Neural cell (in vitro differentiated cells): ENCODE data around the gene UNKL. TPM values are rescaled to one million over a fixed set of nuclear protein-coding genes. Genes with fewer than 3 reads are reported as not detected.

Experiments used
- H2AFZ ChIP-seq: fragments of 200-600, 300-800 bp; sonication (generic), shearing (Covaris generic); 2 replicates; pipeline ENCODE4 v1.6.0; 2014; ENCODE audit warnings: low read depth, mild to moderate bottlenecking, antibody characterized with exemption, low read length, moderate library complexity
- H3F3A ChIP-seq: fragments of 200-600 bp; shearing (Covaris generic); 2 replicates; pipeline ENCODE4 v1.6.1; 2016; ENCODE audit warnings: mild to moderate bottlenecking, moderate library complexity, mixed read lengths, antibody characterized with exemption, low read length; ENCODE audit not compliant: insufficient read depth, poor library complexity, severe bottlenecking
- H3K27ac ChIP-seq: fragments of 200-600, 300-800 bp; sonication (generic), shearing (Covaris generic); 2 replicates; pipeline ENCODE4 v1.5.1; 2014; ENCODE audit warnings: mild to moderate bottlenecking, low read length, moderate library complexity
- H3K27me3 ChIP-seq: fragments of 300-800, 200-600 bp; sonication (generic), shearing (Covaris generic); 2 replicates; pipeline ENCODE4 v1.6.0; 2014; ENCODE audit warnings: mild to moderate bottlenecking, low read depth, low read length, moderate library complexity; ENCODE audit not compliant: insufficient read depth
- H3K36me3 ChIP-seq: fragments of 300-800, 200-600 bp; sonication (generic), shearing (Covaris generic); 2 replicates; pipeline ENCODE4 v1.5.1; 2014; ENCODE audit warnings: mild to moderate bottlenecking, antibody characterized with exemption, low read length, moderate library complexity; ENCODE audit not compliant: insufficient read depth
- H3K4me2 ChIP-seq: fragments of 300-800, 200-600 bp; sonication (generic), shearing (Covaris generic); 2 replicates; pipeline ENCODE4 v1.6.0; 2014; ENCODE audit warnings: mild to moderate bottlenecking, low read length
- H3K4me3 ChIP-seq: fragments of 300-800, 200-600 bp; sonication (generic), shearing (Covaris generic); 2 replicates; pipeline ENCODE4 v1.5.1; 2014; ENCODE audit warnings: mild to moderate bottlenecking, low read length, moderate library complexity
- H3K79me2 ChIP-seq: fragments of 200-600 bp; shearing (Covaris generic); replicated peaks from 2 replicates; pipeline ENCODE4 v1.6.0; 2014; ENCODE audit warnings: mild to moderate bottlenecking, low read length, moderate library complexity; ENCODE audit not compliant: insufficient read depth
- H3K9ac ChIP-seq: fragments of 300-800, 200-600 bp; sonication (generic), shearing (Covaris generic); 2 replicates; pipeline ENCODE4 v1.6.1; 2016; ENCODE audit warnings: mild to moderate bottlenecking, low read length, mixed read lengths
- H3K9me2 ChIP-seq: fragments of 200-600 bp; shearing (Covaris generic); 2 replicates; pipeline ENCODE4 v1.6.1; 2016; ENCODE audit warnings: mild to moderate bottlenecking, low read length, mixed read lengths; ENCODE audit not compliant: insufficient read depth
- H3K9me3 ChIP-seq: fragments of 200-600, 300-800 bp; sonication (generic), shearing (Covaris generic); 2 replicates; pipeline ENCODE4 v1.6.1; 2016; ENCODE audit warnings: mild to moderate bottlenecking, mixed run types, low read length, moderate library complexity, mixed read lengths
- H4K20me1 ChIP-seq: fragments of 200-600 bp; shearing (Covaris generic); 2 replicates; pipeline ENCODE4 v1.6.1; 2016; ENCODE audit warnings: mild to moderate bottlenecking, mixed run types; ENCODE audit not compliant: insufficient read depth
- CTCF ChIP-seq: fragments of 450-650 bp; IDR thresholded peaks from 2 replicates; pipeline ENCODE4 v1.5.1; 2014; ENCODE audit warnings: antibody characterized with exemption, mild to moderate bottlenecking, moderate library complexity; ENCODE audit not compliant: poor library complexity, severe bottlenecking
- EP300 ChIP-seq: fragments of 450-650 bp; conservative IDR thresholded peaks from 2 replicates; pipeline ENCODE4 v1.6.1; 2014; ENCODE audit warnings: antibody characterized with exemption, mild to moderate bottlenecking, moderate library complexity; ENCODE audit not compliant: poor library complexity, severe bottlenecking
- EZH2 ChIP-seq: fragments of 200-600, 300-800 bp; shearing (Covaris generic), sonication (generic); IDR thresholded peaks from 2 replicates; pipeline ENCODE4 v1.6.1; 2014; ENCODE audit warnings: antibody characterized with exemption, low read length, borderline replicate concordance, mild to moderate bottlenecking; ENCODE audit not compliant: insufficient read depth, poor library complexity, severe bottlenecking
- MXI1 ChIP-seq: fragments of 450-650 bp; conservative IDR thresholded peaks from 2 replicates; pipeline ENCODE4 v1.6.1; 2014; ENCODE audit warnings: antibody characterized with exemption, mild to moderate bottlenecking; ENCODE audit not compliant: poor library complexity, severe bottlenecking
- POLR2AphosphoS5 ChIP-seq: IDR thresholded peaks from 2 replicates; pipeline ENCODE4 v1.6.1; 2012
- RAD21 ChIP-seq: fragments of 450-650 bp; conservative IDR thresholded peaks from 2 replicates; pipeline ENCODE4 v1.6.1; 2014; ENCODE audit warnings: antibody characterized with exemption, mild to moderate bottlenecking, moderate library complexity
- REST ChIP-seq: IDR thresholded peaks from 2 replicates; pipeline ENCODE4 v1.6.1; 2012; ENCODE audit warnings: borderline replicate concordance
- SMC3 ChIP-seq: fragments of 450-650 bp; conservative IDR thresholded peaks from 2 replicates; pipeline ENCODE4 v1.6.1; 2014; ENCODE audit warnings: antibody characterized with exemption, mild to moderate bottlenecking, moderate library complexity; ENCODE audit not compliant: poor library complexity
- TAF1 ChIP-seq: IDR thresholded peaks from 2 replicates; pipeline ENCODE4 v1.6.1; 2012; ENCODE audit warnings: low read depth
- polyA plus RNA-seq: library from polyadenylated mRNA; depleted of rRNA; stranded (reverse); fragments of >200 nt; gene quantifications from 2 replicates; pipeline ENCODE4 v1.2.3, GENCODE V29; 2014

Gene UNKL
- polyA plus RNA-seq, 1 donor from 2014 or later, result 11.9 TPM

DNA sequence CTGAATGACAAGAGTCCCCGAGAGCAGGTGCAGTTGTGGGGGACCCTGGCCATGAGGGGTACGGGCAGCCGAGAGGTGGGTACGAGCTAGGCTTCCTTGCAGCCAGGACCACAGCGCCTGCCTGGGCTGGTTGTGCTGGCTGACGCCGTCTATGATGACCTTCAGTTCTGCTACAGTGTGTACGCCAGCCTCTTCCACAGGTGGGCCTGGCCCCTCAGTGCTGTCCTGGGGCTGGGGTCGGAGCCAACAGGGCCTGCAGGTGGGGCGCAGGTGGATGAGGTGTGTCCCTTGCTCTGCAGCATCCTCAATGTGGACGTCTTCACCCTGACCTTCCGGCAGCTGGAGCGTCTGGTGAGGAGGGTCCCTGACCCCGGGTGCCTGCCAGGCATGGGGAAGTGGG, 70.0 kb downstream of the UNKL start:
- no peaks in the 10 kb centered on the region for H3K9me2 ChIP-seq
- TF ChIP-seq EP300, result no peak
- TF ChIP-seq SMC3, result no peak
- TF ChIP-seq REST, result no peak
- TF ChIP-seq TAF1, result no peak
- no peak for TF ChIP-seq MXI1
- no peak for TF ChIP-seq RAD21
- no peak for TF ChIP-seq POLR2AphosphoS5
- no peak for TF ChIP-seq CTCF
- no peak for TF ChIP-seq EZH2
- no peak overlapping the region for H2AFZ ChIP-seq
- no peak overlapping the region for H3K9ac ChIP-seq
- H3K4me3 ChIP-seq, result no peak overlapping the region
- no peaks in the 10 kb centered on the region for H3F3A ChIP-seq
- H3K4me2 ChIP-seq, result no peak overlapping the region
- H4K20me1 ChIP-seq, result no peaks in the 10 kb centered on the region
- no peaks in the 10 kb centered on the region for H3K27me3 ChIP-seq
- H3K27ac ChIP-seq, result no peak overlapping the region
- H3K79me2 ChIP-seq, result no peaks in the 10 kb centered on the region
- H3K9me3 ChIP-seq, result no peaks in the 10 kb centered on the region
- no peaks in the 10 kb centered on the region for H3K36me3 ChIP-seq

DNA sequence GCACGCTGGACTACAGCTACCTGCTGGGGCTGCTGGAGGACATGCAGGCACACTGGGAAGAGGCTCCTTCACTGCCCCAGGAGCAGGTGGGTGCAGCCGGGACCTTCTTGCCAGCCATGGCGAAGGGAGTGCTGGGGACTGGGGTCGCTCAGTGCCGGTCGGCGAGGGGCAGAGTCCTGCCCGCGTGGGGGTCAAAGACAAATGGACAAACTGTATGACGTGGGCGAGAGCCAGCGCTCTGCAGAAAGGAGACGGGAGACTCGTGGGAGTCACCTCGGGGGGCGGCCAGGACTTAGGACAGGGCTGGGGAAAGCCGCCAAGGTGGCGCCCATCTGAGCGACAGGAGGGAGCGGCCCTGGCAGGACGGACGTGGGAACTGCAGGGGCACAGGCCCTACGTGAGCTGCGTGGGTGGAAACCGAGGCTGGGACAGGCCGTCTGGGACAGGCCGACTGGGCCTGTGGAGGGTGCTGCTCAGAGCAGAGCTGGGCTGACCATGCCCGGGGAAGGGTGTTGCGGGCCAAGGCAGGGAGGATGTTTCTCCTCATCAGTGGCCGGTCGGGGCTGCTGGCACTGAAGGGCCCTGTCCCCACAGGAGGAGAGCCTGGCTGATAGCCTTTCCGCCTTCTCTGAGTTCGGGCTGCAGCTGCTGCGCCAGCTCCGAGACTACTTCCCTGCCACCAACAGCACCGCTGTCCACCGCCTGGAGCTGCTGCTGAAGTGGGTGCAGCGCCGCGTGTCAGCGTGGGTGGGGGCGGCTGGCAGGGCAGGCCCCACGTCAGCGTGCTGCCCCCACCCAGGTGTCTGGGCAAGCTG, 70.9 kb downstream of the UNKL start:
- Histone ChIP-seq H3K4me2 (no peak overlapping the region), H3F3A (no peaks in the 10 kb centered on the region), H3K4me3 (peak overlapping the region; percentile 51), H3K27ac (no peak overlapping the region), H3K36me3 (no peaks in the 10 kb centered on the region), H3K27me3 (no peaks in the 10 kb centered on the region), H3K79me2 (no peaks in the 10 kb centered on the region), H3K9ac (no peak overlapping the region), H3K9me2 (no peaks in the 10 kb centered on the region), H2AFZ (no peak overlapping the region), H3K9me3 (no peaks in the 10 kb centered on the region), H4K20me1 (no peaks in the 10 kb centered on the region)
- no peak for TF ChIP-seq SMC3
- TF ChIP-seq POLR2AphosphoS5, result no peak
- TF ChIP-seq TAF1, result no peak
- TF ChIP-seq CTCF, result no peak
- TF ChIP-seq EZH2, result no peak
- TF ChIP-seq RAD21, result no peak
- TF ChIP-seq MXI1, result no peak
- no peak for TF ChIP-seq REST
- no peak for TF ChIP-seq EP300
